ENCODE data around the gene TWNK. TPM values are rescaled to one million over a fixed set of nuclear protein-coding genes. Genes with fewer than 3 reads are reported as not detected.

TWNK gene
- total and polyA plus RNA-seq, 10 of the 15 experiments (the other 5 are each of a cell fraction or from before 2014, with no cell fraction given): 13.6 to 32.8 (median 18.0) TPM

DNA sequence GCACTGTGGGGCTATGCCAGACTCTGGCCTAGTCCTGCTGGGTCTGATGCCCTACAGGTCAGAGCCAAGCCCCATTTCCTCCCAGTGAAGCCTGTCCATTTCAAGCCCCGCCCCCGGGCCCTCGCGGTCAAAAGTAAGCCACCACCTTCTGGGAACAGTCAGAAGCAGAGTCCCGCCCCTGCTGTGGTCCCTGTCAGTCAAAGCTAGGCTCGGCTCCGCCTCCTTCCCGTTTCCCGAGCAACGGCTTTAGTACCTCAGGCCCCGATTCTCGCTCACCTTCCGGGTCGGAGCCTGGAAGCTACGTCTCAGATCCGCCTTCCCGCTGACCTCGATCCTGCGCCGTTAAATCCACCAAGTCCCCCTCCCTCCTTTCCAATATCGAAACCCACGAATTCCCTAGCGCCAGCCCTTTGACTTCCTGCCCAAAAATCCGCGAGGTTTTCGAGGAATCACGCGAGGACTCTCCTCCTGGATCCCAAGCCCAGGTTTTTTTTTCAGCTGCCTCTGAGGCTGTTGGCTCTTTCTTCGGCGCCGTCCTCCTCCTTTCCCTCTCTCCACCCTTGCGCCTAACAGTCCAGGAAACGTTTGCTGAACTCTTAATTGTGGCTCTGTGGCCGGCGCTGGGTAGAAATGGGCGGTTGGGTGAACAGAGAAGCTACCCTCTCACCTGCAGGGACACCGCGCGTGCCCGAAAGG, 55.5 kb downstream of the TWNK start (continued):
- no peak for TF ChIP-seq RAD21 (IDR thresholded peaks at IDR 0.05; ENCODE audit: insufficient read depth, low read depth, low read length)
- no peak for TF ChIP-seq PAX8 (IDR thresholded peaks at IDR 0.05)
- TF ChIP-seq, protein P1, sequence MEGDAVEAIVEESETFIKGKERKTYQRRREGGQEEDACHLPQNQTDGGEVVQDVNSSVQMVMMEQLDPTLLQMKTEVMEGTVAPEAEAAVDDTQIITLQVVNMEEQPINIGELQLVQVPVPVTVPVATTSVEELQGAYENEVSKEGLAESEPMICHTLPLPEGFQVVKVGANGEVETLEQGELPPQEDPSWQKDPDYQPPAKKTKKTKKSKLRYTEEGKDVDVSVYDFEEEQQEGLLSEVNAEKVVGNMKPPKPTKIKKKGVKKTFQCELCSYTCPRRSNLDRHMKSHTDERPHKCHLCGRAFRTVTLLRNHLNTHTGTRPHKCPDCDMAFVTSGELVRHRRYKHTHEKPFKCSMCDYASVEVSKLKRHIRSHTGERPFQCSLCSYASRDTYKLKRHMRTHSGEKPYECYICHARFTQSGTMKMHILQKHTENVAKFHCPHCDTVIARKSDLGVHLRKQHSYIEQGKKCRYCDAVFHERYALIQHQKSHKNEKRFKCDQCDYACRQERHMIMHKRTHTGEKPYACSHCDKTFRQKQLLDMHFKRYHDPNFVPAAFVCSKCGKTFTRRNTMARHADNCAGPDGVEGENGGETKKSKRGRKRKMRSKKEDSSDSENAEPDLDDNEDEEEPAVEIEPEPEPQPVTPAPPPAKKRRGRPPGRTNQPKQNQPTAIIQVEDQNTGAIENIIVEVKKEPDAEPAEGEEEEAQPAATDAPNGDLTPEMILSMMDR (IDR thresholded peaks at IDR 0.05 in 2 of 3, conservative IDR thresholded peaks at IDR 0.05 in 1 of 3; ENCODE audit: control insufficient read depth in 2 of 3, extremely low read depth in 1 of 3, insufficient read depth in 1 of 3, low read depth in 3 of 3, low read length in 3 of 3): no peak
- TF ChIP-seq, protein P2, sequence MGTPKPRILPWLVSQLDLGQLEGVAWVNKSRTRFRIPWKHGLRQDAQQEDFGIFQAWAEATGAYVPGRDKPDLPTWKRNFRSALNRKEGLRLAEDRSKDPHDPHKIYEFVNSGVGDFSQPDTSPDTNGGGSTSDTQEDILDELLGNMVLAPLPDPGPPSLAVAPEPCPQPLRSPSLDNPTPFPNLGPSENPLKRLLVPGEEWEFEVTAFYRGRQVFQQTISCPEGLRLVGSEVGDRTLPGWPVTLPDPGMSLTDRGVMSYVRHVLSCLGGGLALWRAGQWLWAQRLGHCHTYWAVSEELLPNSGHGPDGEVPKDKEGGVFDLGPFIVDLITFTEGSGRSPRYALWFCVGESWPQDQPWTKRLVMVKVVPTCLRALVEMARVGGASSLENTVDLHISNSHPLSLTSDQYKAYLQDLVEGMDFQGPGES (IDR thresholded peaks at IDR 0.05): no peak
- no peak for TF ChIP-seq MTA2 (IDR thresholded peaks at IDR 0.05; ENCODE audit: low read depth)
- TF ChIP-seq ZZZ3 (IDR thresholded peaks at IDR 0.05; ENCODE audit: control insufficient read depth, insufficient read length, low read depth): no peak
- TF ChIP-seq CEBPB (IDR thresholded peaks at IDR 0.05; ENCODE audit: borderline replicate concordance in 1 of 2, low read depth in 2 of 2, low read length in 2 of 2): no peak
- TF ChIP-seq RBBP5 (conservative IDR thresholded peaks at IDR 0.05): no peak
- no peak for TF ChIP-seq FOS (IDR thresholded peaks at IDR 0.05; ENCODE audit: borderline replicate concordance, extremely low read depth, insufficient read length)
- no peak for TF ChIP-seq HDAC2 (IDR thresholded peaks at IDR 0.05)
- TF ChIP-seq HDAC6 (IDR thresholded peaks at IDR 0.05; ENCODE audit: unreplicated experiment): no peak
- 0 out of 2 replicates have a peak, but pooled peaks have one; percentile 23 for TF ChIP-seq IRF4 (IDR thresholded peaks at IDR 0.05; ENCODE audit: low read depth, low read length)
- TF ChIP-seq LARP7 (IDR thresholded peaks at IDR 0.05): no peak
- 0 out of 2 replicates have a peak, but pooled peaks have one; percentile 28 for TF ChIP-seq NBN (IDR thresholded peaks at IDR 0.05)
- 0 out of 3 replicates have a peak, but pooled peaks of 1 of the 2 experiments have one; percentile 25 for TF ChIP-seq EGR1 (IDR thresholded peaks at IDR 0.05; ENCODE audit: borderline replicate concordance in 1 of 2, low read depth in 2 of 2, low read length in 2 of 2)
- TF ChIP-seq ASH2L (IDR thresholded peaks at IDR 0.05; ENCODE audit: borderline replicate concordance, low read depth): no peak
- TF ChIP-seq DPF2 (IDR thresholded peaks at IDR 0.05): peak; percentile 96
- no peak for TF ChIP-seq SMC3 (IDR thresholded peaks at IDR 0.05; ENCODE audit: borderline replicate concordance, low read length)
- TF ChIP-seq NR2F1 (conservative IDR thresholded peaks at IDR 0.05): no peak
- peak; percentile 53; the same call in 1 of the 2 replicates for TF ChIP-seq TAF1 (IDR thresholded peaks at IDR 0.05; ENCODE audit: borderline replicate concordance, low read depth, low read length)
- TF ChIP-seq TCF3 (IDR thresholded peaks at IDR 0.05; ENCODE audit: borderline replicate concordance, insufficient read depth, low read depth, low read length): no peak
- TF ChIP-seq, protein P3, sequence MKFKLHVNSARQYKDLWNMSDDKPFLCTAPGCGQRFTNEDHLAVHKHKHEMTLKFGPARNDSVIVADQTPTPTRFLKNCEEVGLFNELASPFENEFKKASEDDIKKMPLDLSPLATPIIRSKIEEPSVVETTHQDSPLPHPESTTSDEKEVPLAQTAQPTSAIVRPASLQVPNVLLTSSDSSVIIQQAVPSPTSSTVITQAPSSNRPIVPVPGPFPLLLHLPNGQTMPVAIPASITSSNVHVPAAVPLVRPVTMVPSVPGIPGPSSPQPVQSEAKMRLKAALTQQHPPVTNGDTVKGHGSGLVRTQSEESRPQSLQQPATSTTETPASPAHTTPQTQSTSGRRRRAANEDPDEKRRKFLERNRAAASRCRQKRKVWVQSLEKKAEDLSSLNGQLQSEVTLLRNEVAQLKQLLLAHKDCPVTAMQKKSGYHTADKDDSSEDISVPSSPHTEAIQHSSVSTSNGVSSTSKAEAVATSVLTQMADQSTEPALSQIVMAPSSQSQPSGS (IDR thresholded peaks at IDR 0.05; ENCODE audit: low read length): no peak
- TF ChIP-seq SMARCA5 (IDR thresholded peaks at IDR 0.05): no peak
- 0 out of 2 replicates have a peak, but pooled peaks have one; percentile 21 for TF ChIP-seq STAT1 (conservative IDR thresholded peaks at IDR 0.05)
- TF ChIP-seq BCL11A (IDR thresholded peaks at IDR 0.05; ENCODE audit: low read depth, low read length): no peak
